CD4-positive, alpha-beta T cell treated with Interleukin-4 for 4 hours (primary cell): Measurements from ENCODE around the gene RCC2.

ENCODE experiments used
- DNase-seq: peaks from one replicate; pipeline ENCODE4 v3.0.0-alpha.2; 2020

The RCC2 gene

GRCh38 chr1:17370618-17371017 lies 68.9 kb downstream of the RCC2 start:
- no peak for DNase-seq

DNA sequence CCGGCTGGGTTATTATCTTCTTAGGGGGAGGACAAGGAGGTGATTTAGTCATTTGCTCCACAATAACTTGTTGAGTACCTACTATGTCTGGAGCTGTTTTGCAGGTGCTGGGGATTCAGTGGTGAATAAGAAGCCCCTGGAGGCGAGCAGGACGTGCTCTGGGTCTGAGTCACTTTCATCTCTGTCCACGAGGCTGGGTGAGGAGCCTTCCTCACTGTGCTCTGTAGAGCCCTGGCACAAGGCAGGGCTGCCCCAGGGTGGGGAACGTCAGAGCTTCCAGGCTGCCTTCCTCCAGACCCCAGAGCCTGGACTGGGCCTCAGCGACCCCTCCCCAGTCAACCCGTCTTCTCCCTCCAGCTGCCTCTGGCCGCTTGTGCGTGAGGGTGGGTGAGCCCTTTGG lies 70.0 kb downstream of the RCC2 start:
- DNase-seq: no peak

DNA sequence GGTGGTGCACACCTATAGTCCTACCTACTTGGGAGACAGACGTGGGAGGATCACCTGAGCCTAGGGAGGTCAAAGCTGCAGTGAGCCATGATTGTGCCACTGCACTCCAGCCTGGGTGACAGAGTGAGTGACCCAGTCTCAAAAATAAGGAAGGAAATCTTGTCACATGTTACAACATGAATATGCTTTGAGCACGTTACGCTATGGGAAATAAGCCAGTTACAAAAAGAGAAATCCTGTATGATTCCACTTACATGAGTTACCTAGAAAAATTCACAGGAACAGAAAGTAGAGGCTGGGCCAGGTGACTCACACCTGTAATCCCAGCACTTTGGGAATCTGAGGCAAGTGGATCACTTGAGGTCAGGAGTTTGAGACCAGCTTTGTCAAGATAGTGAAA lies 74.2 kb downstream of the RCC2 start:
- DNase-seq: peak; percentile 4

GRCh38 chr1:17363771-17364170 lies 75.7 kb downstream of the RCC2 start:
- no peak for DNase-seq

GRCh38 chr1:17363351-17363750 lies 76.1 kb downstream of the RCC2 start:
- DNase-seq: no peak

DNA sequence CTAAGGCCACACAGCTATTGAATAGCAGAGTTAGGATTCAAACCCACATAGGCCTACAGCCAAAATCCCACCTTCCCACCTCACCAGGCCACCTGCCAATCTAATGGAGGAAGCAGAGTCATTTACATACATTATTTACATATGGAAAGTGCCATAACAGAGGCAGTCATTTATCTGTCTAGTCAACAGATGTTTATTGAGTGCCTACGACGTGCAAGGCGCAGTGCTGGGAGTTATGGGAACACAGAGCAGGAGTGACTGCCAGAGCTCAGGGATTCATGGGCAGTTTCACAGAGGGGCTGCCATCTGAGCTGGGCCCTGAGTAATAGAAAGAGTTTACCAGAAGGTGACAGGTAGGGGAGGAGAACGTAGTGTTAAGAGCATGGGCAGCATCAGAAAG lies 77.8 kb downstream of the RCC2 start:
- DNase-seq: no peak

- no peak for DNase-seq
These were observed 79.1 kb downstream of the RCC2 start for GRCh38 chr1:17360272-17360956.

DNA sequence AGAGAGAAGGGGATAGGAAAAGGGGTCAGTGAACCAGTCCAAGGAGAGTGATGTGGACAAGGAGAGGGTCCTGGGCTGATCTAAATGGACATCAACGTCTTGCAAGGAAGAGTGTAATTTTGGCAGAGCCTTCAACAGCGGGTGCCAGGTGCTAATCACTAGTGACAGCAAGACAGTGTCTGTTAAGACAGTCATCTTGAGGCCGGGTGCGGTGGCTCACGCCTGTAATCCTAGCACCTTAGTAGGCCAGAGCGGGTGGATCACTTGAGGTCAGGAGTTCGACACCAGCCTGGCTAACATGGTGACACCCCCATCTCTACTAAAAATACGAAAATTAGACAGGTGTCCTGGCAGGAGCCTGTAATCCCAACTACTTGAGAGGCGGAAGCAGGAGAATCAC lies 79.7 kb downstream of the RCC2 start:
- no peak for DNase-seq

DNA sequence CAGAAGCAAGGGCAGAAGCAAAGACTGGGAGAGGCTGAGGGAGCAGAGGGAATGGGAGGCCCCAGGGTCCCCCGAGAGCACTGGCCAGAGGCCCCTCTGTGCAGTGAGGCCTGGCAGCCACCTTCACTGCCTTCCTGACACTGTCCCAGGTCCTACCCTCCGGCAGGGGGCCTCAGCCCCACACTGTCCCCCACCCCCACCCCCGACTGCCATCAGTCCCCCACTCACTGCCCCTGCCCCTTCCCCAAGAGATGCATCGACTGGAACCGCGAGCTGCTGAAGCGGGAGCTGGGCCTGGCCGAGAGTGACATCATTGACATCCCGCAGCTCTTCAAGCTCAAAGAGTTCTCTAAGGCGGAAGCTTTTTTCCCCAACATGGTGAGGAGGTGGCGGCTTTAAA lies 80.4 kb downstream of the RCC2 start:
- no peak for DNase-seq

GRCh38 chr1:17358557-17358956 lies 80.9 kb downstream of the RCC2 start:
- DNase-seq: no peak
